ENCODE measurements around the gene NSD1. TPM values are rescaled to one million over a fixed set of nuclear protein-coding genes. Genes with fewer than 3 reads are reported as not detected.

NSD1 gene
- total and polyA plus RNA-seq, 10 of the 15 experiments (the other 5 are each of a cell fraction or from before 2014, with no cell fraction given): 7.0 to 57.9 (median 30.4) TPM

- no peak for TF ChIP-seq ATF2 (IDR thresholded peaks at IDR 0.05; ENCODE audit: low read length)
- peak; percentile 50 to 88; a peak in 3 of 4 replicates for TF ChIP-seq BHLHE40 (IDR thresholded peaks at IDR 0.05; ENCODE audit: borderline replicate concordance in 1 of 2, low read depth in 2 of 2, low read length in 1 of 2)
- TF ChIP-seq E2F4 (IDR thresholded peaks at IDR 0.05; ENCODE audit: low read depth, low read length): no peak
- TF ChIP-seq ZSCAN29 (IDR thresholded peaks at IDR 0.05): peak; percentile 13; the same call in 1 of the 2 replicates
- TF ChIP-seq GABPA (IDR thresholded peaks at IDR 0.05; ENCODE audit: low read depth): peak; percentile 81; the same call in 1 of the 2 replicates
- TF ChIP-seq YY1 (IDR thresholded peaks at IDR 0.05; ENCODE audit: low read depth, low read length): peak; percentile 92
- no peak for TF ChIP-seq CBX3 (IDR thresholded peaks at IDR 0.05; ENCODE audit: borderline replicate concordance, low read depth)
- TF ChIP-seq NBN (IDR thresholded peaks at IDR 0.05): peak; percentile 81; the same call in 1 of the 2 replicates
- 0 out of 2 replicates have a peak, but pooled peaks have one; percentile 27 for TF ChIP-seq EED (IDR thresholded peaks at IDR 0.05; ENCODE audit: low read depth)
- peak in 1 of 2 experiments; percentile 70; a peak in 1 of 4 replicates for TF ChIP-seq SRF (IDR thresholded peaks at IDR 0.05; ENCODE audit: low read depth in 2 of 2, low read length in 2 of 2)
- no peak for TF ChIP-seq ZNF217 (IDR thresholded peaks at IDR 0.05)
- peak; percentile 63; the same call in 1 of the 2 replicates for TF ChIP-seq BACH1 (IDR thresholded peaks at IDR 0.05; ENCODE audit: borderline replicate concordance)
- no peak for TF ChIP-seq CHD2 (IDR thresholded peaks at IDR 0.05; ENCODE audit: borderline replicate concordance, low read depth, low read length)
- TF ChIP-seq STAT1 (conservative IDR thresholded peaks at IDR 0.05): no peak
- TF ChIP-seq HSF1 (IDR thresholded peaks at IDR 0.05; ENCODE audit: low read depth, low read length): no peak
- no peak for TF ChIP-seq ZNF592 (IDR thresholded peaks at IDR 0.05)
- no peak for TF ChIP-seq SMC3 (IDR thresholded peaks at IDR 0.05; ENCODE audit: borderline replicate concordance, low read length)
- peak; percentile 75 for TF ChIP-seq LARP7 (IDR thresholded peaks at IDR 0.05)
- TF ChIP-seq FOXK2 (IDR thresholded peaks at IDR 0.05): no peak
- peak; percentile 92 for TF ChIP-seq ATF3 (IDR thresholded peaks at IDR 0.05; ENCODE audit: borderline replicate concordance, extremely low read depth, low read depth, low read length)
Measured at GRCh38 chr5:177303121-177303924, 169.8 kb downstream of the NSD1 start, which contains the start of the genes PRELID1 and RAB24 (continued).
